ACC112 (cell line): ENCODE results near the gene HTT.

Source experiments
- H2AFZ ChIP-seq: fragments of 200-600 bp; sonication (generic); one replicate; pipeline ENCODE4 v1.6.0; 2017; ENCODE audit warnings: antibody characterized with exemption, low read length; ENCODE audit not compliant: unreplicated experiment
- H3K27ac ChIP-seq: fragments of 200-600 bp; sonication (generic); 2 replicates; pipeline ENCODE4 v1.5.1; 2014; ENCODE audit warnings: low read depth, mild to moderate bottlenecking, antibody characterized with exemption, low read length, moderate library complexity
- H3K27me3 ChIP-seq: fragments of 200-600 bp; sonication (generic); 2 replicates; pipeline ENCODE4 v1.6.1; 2014; ENCODE audit warnings: mild to moderate bottlenecking, antibody characterized with exemption, low read length, moderate library complexity, mixed read lengths; ENCODE audit not compliant: insufficient read depth
- H3K36me3 ChIP-seq: fragments of 200-600 bp; sonication (generic); 2 replicates; pipeline ENCODE4 v1.6.1; 2016; ENCODE audit warnings: mild to moderate bottlenecking, antibody characterized with exemption, low read length, moderate library complexity, mixed read lengths; ENCODE audit not compliant: insufficient read depth
- H3K4me1 ChIP-seq: fragments of 200-600 bp; sonication (generic); one replicate; pipeline ENCODE4 v1.6.1; 2016; ENCODE audit warnings: low read length, mixed read lengths; ENCODE audit not compliant: insufficient read depth, unreplicated experiment, control insufficient read depth
- H3K4me3 ChIP-seq: fragments of 200-600 bp; sonication (generic); 2 replicates; pipeline ENCODE4 v1.5.1; 2014; ENCODE audit warnings: mild to moderate bottlenecking, low read depth, low read length
- H3K79me2 ChIP-seq: fragments of 200-600 bp; sonication (generic); one replicate; pipeline ENCODE4 v1.6.0; 2016; ENCODE audit warnings: low read length; ENCODE audit not compliant: control insufficient read depth, unreplicated experiment, insufficient read depth

HTT gene

GRCh38 chr4:3288571-3289094 lies 214.2 kb downstream of the HTT start:
- Histone ChIP-seq H3K27me3 (peaks cover 32% of the 10 kb centered on the region), H3K36me3 (no peaks in the 10 kb centered on the region), H3K4me3 (no peak overlapping the region), H3K4me1 (peaks cover 2% of the 10 kb centered on the region), H3K79me2 (no peaks in the 10 kb centered on the region), H3K27ac (no peak overlapping the region), H2AFZ (no peak overlapping the region)

GRCh38 chr4:3290476-3290875 lies 216.0 kb downstream of the HTT start:
- H3K27me3 ChIP-seq, result peaks cover 29% of the 10 kb centered on the region
- peaks cover 7% of the 10 kb centered on the region for H3K4me1 ChIP-seq
- H3K4me3 ChIP-seq, result no peak overlapping the region
- no peak overlapping the region for H2AFZ ChIP-seq
- H3K27ac ChIP-seq, result no peak overlapping the region
- H3K79me2 ChIP-seq, result no peaks in the 10 kb centered on the region
- H3K36me3 ChIP-seq, result no peaks in the 10 kb centered on the region

- Histone ChIP-seq H3K27me3 (peaks cover 25% of the 10 kb centered on the region), H3K36me3 (no peaks in the 10 kb centered on the region), H3K4me3 (no peak overlapping the region), H2AFZ (no peak overlapping the region), H3K27ac (no peak overlapping the region), H3K4me1 (peaks cover 7% of the 10 kb centered on the region), H3K79me2 (no peaks in the 10 kb centered on the region)
Measured at GRCh38 chr4:3290889-3291321, 216.4 kb downstream of the HTT start.

GRCh38 chr4:3291411-3291968 lies 217.0 kb downstream of the HTT start:
- Histone ChIP-seq H2AFZ (peak overlapping the region; percentile 26), H3K4me3 (peak overlapping the region; percentile 93), H3K79me2 (no peaks in the 10 kb centered on the region), H3K4me1 (peaks cover 7% of the 10 kb centered on the region), H3K27me3 (peaks cover 20% of the 10 kb centered on the region), H3K27ac (no peak overlapping the region), H3K36me3 (no peaks in the 10 kb centered on the region)

GRCh38 chr4:3291969-3292570 lies 217.6 kb downstream of the HTT start:
- peaks cover 14% of the 10 kb centered on the region for H3K27me3 ChIP-seq
- peak overlapping the region; percentile 93 for H3K4me3 ChIP-seq
- peak overlapping the region; percentile 59; the same call in 1 of the 2 replicates for H3K27ac ChIP-seq
- no peaks in the 10 kb centered on the region for H3K36me3 ChIP-seq
- no peaks in the 10 kb centered on the region for H3K79me2 ChIP-seq
- peak overlapping the region; percentile 26 for H2AFZ ChIP-seq
- peaks cover 7% of the 10 kb centered on the region for H3K4me1 ChIP-seq

- H3K27me3 ChIP-seq, result peaks cover 7% of the 10 kb centered on the region
- H2AFZ ChIP-seq, result peak within 1 kb of the TSS; percentile 88
- peak within 1 kb of the TSS; percentile 59; the same call in 1 of the 2 replicates for H3K27ac ChIP-seq
- no peaks in the 10 kb centered on the region for H3K79me2 ChIP-seq
- no peaks in the 10 kb centered on the region for H3K36me3 ChIP-seq
- H3K4me3 ChIP-seq, result peak within 1 kb of the TSS; percentile 97
- H3K4me1 ChIP-seq, result peaks cover 7% of the 10 kb centered on the region
Measured at GRCh38 chr4:3292571-3293400, 218.3 kb downstream of the HTT start, which contains the start of gene RGS12. TSS of gene RGS12 (plus strand) at chr4:3293021. CDS start at chr4:3316171, 23,150 bp downstream.
